Placental epithelial cell (primary cell): ENCODE results near the gene ZSCAN21. TPM values are rescaled to one million over a fixed set of nuclear protein-coding genes. Genes with fewer than 3 reads are reported as not detected.

Source experiments
- small RNA-seq: library from RNA; depleted of rRNA; stranded (forward); fragments of <200 nt; gene quantifications from one replicate; pipeline ENCODE3, GENCODE V24; 2012
- total RNA-seq: library from RNA; depleted of rRNA; stranded (reverse); fragments of >200 nt; gene quantifications from 2 replicates; pipeline ENCODE4 v1.2.3, GENCODE V29; 2012

ZSCAN21 gene
- total RNA-seq: 8.0 and 8.6 TPM in 2 replicates

DNA sequence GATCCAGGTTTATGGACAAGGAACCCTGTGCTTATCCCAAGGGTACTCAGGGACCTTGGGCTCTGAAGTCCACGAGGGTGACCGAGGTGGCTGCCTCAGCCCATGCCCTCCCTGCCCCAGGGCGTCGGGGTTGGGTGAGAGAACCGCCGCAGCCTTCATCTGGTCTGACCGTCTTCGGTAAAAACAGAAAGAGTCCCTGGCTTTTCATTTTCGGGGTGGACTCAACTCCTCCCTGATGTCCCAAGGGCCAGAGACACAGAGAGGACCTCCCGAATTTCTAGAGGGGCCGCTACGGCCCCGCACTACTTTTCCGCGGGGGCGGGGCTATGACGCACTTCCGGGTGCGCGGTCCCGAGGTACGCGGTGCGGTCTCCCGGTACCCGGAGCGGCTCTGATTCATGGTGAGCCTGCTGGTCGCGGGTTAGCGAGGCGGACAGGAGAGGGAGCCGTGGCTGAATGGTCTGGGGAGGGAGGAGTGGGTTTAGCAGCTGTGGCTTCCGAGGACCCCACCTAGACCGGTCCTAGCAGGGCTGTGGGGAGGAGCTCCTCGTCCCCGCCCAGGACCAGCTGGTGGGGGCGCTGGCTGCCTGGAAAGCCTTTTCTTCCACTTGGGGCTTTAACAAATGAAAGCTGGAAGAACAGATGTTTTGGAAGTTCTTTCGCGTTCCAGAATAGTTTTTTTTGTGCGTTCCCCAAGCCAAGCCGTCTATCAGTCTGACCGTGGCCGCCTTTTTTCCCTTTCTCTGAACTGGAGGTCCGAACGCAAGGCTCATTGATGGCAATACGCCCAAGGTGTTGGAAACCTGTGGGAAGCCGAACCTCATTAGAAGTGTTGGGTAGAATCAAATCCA is at the start of gene ZSCAN21:
ZSCAN21 (plus strand) TSS at position 334 of the 851 bp plus-strand sequence. CDS start 7,233 bp downstream, outside the sequence.

DNA sequence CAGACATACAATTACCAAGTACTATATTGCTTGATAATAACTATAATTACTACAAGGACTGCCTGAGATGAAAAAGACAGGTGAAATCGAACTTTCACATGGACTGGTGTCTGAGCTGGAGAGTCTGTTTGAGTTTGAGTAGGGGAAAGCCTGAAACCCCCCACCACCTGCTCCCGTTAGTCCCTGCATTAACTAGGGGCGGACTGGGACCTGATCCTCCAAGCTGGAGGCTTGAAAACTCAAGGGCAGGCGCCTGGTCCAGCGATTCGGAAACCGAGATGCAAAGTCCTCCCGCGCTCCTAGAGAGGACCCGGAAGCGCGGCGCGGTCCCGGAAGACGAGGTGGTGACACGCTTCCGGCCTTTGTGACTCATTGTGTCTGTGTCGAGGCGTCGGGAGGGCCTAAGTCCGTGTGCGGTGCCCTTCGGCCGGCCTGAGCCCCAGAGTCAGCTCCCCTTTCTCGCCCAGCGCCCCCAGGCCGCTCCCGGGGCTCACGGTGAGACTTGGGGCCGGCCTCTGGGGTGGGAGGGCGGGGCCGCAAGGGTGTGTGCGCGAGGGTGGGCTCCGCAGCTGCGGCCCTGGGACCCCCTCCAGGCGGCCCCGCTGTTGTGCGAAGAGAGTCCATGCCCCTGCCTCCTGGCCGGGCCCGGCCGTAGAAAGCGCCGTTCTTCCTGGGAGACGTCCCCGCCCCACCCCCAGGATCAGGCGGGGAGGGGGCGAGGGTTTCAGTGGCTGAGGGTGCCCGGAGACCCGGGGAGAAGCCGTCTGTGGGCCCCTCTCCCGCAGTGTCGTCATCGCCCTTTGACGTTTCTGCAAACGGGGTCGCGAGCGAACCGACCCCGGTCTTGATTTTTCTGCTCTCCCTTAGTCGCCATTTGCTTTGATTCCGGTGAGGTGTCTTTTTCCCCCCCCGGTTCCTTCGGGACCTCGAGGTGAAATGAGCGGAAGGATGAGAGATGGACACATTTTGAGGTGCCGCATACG is 34.1 kb upstream of the ZSCAN21 start, which contains the start of gene ZKSCAN1:
ZKSCAN1 (plus strand) TSS at position 365 of the 983 bp plus-strand sequence. CDS start 7,911 bp downstream, outside the sequence.

DNA sequence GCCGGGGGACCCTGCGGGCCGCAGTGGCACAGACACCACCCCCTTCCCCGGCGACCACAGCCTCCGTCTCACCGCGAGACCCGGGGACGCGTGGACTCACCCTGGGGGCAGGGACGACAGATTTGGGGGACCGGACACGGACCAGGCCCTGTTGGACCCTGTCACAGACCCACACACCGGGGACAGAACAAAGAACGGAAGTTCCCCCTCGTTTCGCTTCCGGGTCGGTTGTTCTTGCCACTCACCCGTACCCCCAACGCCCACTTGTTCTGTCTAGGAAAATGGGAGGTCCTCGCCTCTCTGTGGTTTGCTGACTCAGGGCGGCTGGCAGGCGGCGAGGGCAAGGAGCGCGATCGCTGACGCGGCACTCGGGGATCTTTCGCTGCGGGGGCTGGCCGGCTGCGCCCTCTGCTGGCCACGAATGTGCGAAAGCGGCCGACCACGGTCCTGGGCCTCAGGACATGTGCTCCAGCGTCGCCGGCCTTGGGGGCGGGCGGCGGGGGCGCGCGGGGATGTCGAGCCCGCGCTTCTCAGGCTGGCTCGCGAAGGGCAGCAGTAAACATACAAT is 32.0 kb downstream of the ZSCAN21 start, which contains the start of gene ZNF3:
ZNF3 (minus strand) TSS at position 189 of the 568 bp plus-strand sequence. CDS start 4,366 bp downstream, outside the sequence.

DNA sequence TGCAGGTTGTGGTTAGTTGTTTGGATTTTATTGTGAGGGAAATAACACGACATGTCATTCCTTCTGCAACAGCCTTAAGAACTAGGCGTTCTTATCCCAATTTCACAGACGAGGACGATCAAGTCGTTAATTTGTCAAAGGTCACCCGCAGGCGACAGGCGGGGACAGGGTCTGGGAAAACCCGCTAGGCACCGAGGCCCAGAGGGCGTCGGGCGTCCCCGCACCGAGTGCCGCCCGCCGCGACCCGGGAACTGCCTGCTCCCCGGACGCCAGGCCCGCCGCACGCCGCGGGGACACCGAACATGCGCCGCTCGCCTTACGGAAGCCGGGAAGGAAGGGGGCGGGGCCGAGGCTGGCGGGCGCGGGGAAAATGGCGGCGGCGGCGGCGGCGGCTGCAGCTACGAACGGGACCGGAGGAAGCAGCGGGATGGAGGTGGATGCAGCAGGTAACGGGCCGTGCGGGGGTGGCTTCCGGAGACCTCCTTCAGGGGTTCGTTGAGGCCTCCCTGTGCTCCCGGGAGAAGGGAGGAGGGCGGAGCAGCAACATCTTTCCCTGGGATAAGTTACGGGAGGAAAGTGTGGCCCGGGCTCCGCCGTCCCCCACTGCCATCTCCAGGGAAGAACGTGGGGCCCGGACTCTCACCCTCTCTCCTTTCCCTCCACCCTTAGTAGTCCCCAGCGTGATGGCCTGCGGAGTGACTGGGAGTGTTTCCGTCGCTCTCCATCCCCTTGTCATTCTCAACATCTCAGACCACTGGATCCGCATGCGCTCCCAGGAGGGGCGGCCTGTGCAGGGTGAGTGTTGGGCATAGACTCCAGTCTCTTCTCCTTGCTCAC is 39.3 kb downstream of the ZSCAN21 start, which contains the start of gene COPS6:
COPS6 (plus strand) TSS at position 349 of the 837 bp plus-strand sequence; CDS start at position 371, 22 bp downstream.

DNA sequence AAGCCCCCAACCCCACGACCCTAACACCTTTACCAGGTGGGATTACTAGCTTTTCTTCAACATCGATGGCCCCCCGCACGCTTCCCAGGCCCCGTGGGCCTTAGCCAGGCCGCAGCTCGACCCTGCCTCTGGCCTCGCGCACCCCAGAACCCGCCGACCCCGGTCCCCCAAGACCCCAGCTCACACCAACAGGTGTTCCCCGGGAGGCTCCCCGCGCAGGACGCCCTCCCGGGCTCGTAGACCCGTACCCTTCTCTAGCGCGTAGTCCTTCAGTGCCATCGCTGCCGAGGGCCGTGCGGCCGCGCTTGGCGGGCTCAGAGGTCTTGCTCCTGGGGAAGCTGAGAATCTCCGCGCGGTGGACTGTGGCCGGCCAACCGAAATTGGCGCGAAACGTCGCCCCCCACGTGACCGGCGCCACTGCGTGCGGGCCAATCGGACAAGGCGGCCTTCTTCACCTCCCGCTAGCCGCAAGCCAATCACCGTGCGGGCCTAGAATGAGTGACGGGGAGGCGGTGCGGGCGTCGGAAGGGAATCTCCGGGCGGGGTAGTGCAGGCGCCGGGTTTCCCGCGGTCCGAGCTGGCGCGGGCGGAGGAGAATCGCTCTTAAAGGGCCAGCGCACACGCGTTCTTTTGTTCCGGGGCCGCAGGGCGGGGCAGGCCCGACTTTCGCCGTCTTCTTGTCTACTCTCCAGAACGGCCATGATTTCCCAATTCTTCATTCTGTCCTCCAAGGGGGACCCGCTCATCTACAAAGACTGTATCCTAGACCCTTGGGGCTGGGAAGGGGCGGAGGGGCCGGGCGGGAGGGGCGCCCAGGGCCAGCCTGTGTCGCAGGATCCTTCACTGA is 51.7 kb downstream of the ZSCAN21 start, which contains the start of the genes AP4M1 and MCM7:
AP4M1 (plus strand) TSS at position 628 of the 847 bp plus-strand sequence; CDS start at position 700, 72 bp downstream.
MCM7 (minus strand) TSS at position 382 of the 847 bp plus-strand sequence; CDS start at position 279, 103 bp downstream.

Small RNA genes lying within 50 kb of the gene (small RNA-seq; reads per million reads assigned to genes)
- gene MIR106B (5,082 reads per million, percentile 100 among the genes with 10 or more reads in this experiment), gene MIR25 (876 reads per million, percentile 99 among the genes with 10 or more reads in this experiment), gene MIR93 (4,707 reads per million, percentile 100 among the genes with 10 or more reads in this experiment)

Other genes starting within 250 kb of the ZSCAN21 start
- gene CYP3A43, start 221.8 kb upstream of the ZSCAN21 start, total RNA-seq: not detected in 2 replicates
- gene OR2AE1, start 172.7 kb upstream of the ZSCAN21 start, total RNA-seq: under 0.01 and 0.54 TPM in 2 replicates
- gene TRIM4, start 130.2 kb upstream of the ZSCAN21 start, total RNA-seq: 27.3 and 45.9 TPM in 2 replicates
- gene GJC3, start 120.2 kb upstream of the ZSCAN21 start, total RNA-seq: under 0.01 TPM in 1 of 2 replicates, not detected in the other
- gene AZGP1, start 73.7 kb upstream of the ZSCAN21 start, total RNA-seq: not detected in 2 replicates
- gene ZKSCAN1, start 34.2 kb upstream of the ZSCAN21 start, total RNA-seq: 43.4 and 54.6 TPM in 2 replicates
- gene ZNF3, start 31.9 kb downstream of the ZSCAN21 start, total RNA-seq: 29.6 and 48.3 TPM in 2 replicates
- 40.0 and 54.4 TPM in 2 replicates for gene COPS6, start 39.2 kb downstream of the ZSCAN21 start, total RNA-seq
- gene MCM7, start 51.6 kb downstream of the ZSCAN21 start, total RNA-seq: 47.9 and 52.2 TPM in 2 replicates
- gene AP4M1, start 51.9 kb downstream of the ZSCAN21 start, total RNA-seq: 16.2 and 19.2 TPM in 2 replicates
- gene TAF6, start 69.6 kb downstream of the ZSCAN21 start, total RNA-seq: 24.7 and 45.3 TPM in 2 replicates
- gene CNPY4, start 69.9 kb downstream of the ZSCAN21 start, total RNA-seq: 20.0 and 36.5 TPM in 2 replicates
- 0.87 and 2.0 TPM in 2 replicates for gene MBLAC1, start 77.2 kb downstream of the ZSCAN21 start, total RNA-seq
- gene LAMTOR4, start 99.1 kb downstream of the ZSCAN21 start, total RNA-seq: 70.5 and 91.9 TPM in 2 replicates
- 11.0 and 14.0 TPM in 2 replicates for gene TRAPPC14, start 108.9 kb downstream of the ZSCAN21 start, total RNA-seq
- gene GAL3ST4, start 118.8 kb downstream of the ZSCAN21 start, total RNA-seq: 1.2 and 2.6 TPM in 2 replicates
- 2.7 and 3.1 TPM in 2 replicates for gene GPC2, start 127.6 kb downstream of the ZSCAN21 start, total RNA-seq
- gene STAG3, start 128.1 kb downstream of the ZSCAN21 start, total RNA-seq: 1.2 and 2.1 TPM in 2 replicates
- not detected in 2 replicates for gene PVRIG, start 170.2 kb downstream of the ZSCAN21 start, total RNA-seq